Epithelial cell of esophagus (primary cell): ENCODE results near the gene RAP1GAP.

ENCODE experiments used
- DNase-seq: peaks from one replicate; pipeline ENCODE4 v3.0.0; 2010; ENCODE audit warnings: low read depth
- H3K4me3 ChIP-seq: 2 replicates; pipeline ENCODE4 v1.5.1; 2011; ENCODE audit warnings: mild to moderate bottlenecking, low read length, control low read depth
- CTCF ChIP-seq: IDR thresholded peaks from 2 replicates; pipeline ENCODE4 v1.5.1; 2011; ENCODE audit warnings: low read depth, mild to moderate bottlenecking, low read length, control low read depth, inconsistent platforms; ENCODE audit not compliant: insufficient read depth; ENCODE audit errors: missing control alignments

RAP1GAP gene

GRCh38 chr1:21577933-21578332, 91.2 kb downstream of the RAP1GAP start:
- no peak for DNase-seq
- no peak for TF ChIP-seq CTCF
- H3K4me3 ChIP-seq = no peak overlapping the region

DNA sequence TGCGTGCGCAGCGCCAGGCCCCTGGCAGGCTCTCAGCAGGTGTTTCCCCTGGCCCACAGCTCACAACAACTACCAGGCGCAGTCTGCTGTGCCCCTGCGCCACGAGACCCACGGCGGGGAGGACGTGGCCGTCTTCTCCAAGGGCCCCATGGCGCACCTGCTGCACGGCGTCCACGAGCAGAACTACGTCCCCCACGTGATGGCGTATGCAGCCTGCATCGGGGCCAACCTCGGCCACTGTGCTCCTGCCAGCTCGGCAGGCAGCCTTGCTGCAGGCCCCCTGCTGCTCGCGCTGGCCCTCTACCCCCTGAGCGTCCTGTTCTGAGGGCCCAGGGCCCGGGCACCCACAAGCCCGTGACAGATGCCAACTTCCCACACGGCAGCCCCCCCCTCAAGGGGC, 91.8 kb downstream of the RAP1GAP start:
- DNase-seq = no peak
- TF ChIP-seq CTCF = no peak
- no peak overlapping the region for H3K4me3 ChIP-seq

- no peak for TF ChIP-seq CTCF
These were observed 92.4 kb downstream of the RAP1GAP start for GRCh38 chr1:21576798-21577187.

GRCh38 chr1:21576031-21576797, 92.9 kb downstream of the RAP1GAP start:
- no peak for DNase-seq
- TF ChIP-seq CTCF = no peak

More at GRCh38 chr1:21576798-21577187, 92.4 kb downstream of the RAP1GAP start:
- H3K4me3 ChIP-seq = no peak overlapping the region
- no peak for DNase-seq

GRCh38 chr1:21575351-21575942, 93.7 kb downstream of the RAP1GAP start:
- no peak for TF ChIP-seq CTCF
- no peak overlapping the region for H3K4me3 ChIP-seq
- DNase-seq = no peak

More at GRCh38 chr1:21576031-21576797, 92.9 kb downstream of the RAP1GAP start:
- no peak overlapping the region for H3K4me3 ChIP-seq

DNA sequence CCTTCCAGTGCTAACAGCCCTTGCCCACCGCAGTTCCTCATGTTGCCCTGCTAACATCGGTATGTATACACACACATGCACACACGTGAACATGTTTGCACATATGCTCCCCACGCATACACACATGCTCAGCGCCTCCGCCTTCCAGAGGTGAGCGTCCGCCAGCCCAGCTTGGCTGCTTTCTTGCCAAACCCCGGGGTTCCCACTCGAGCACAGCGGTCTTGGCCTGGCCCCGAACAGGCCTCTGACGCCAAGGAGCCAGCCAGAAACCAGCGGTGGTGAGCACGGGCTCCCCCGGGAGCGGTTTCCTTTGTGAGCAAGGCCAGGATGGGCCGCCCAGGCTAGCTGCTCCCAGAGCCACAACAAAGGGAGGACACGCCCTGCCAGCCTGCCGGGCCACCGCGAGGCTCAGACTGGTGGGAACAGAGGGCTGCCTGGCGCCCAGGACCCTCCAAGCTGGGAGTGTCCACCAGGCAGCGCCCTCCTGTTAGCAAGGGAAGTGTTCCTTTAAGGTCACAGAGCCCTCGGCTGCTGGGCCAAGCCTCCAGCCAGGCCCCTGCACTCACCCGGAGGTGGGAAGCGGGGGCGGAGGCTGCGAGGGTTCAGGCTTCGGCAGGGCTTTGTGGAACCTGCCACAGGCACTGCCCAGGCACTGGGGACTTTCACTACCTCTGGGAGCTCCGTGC, 94.5 kb downstream of the RAP1GAP start:
- no peak for TF ChIP-seq CTCF
- H3K4me3 ChIP-seq = no peak overlapping the region
- DNase-seq = no peak
